ENCODE results near the gene ABCB1. TPM values are rescaled to one million over a fixed set of nuclear protein-coding genes. Genes with fewer than 3 reads are reported as not detected.

The ABCB1 gene
- total RNA-seq, 4 donors from 2014 or later, result 0.22 to 0.56 (median 0.30) TPM

GRCh38 chr7:87591211-87591610 is 9.5 kb downstream of the ABCB1 start:
- TF ChIP-seq, protein P1, sequence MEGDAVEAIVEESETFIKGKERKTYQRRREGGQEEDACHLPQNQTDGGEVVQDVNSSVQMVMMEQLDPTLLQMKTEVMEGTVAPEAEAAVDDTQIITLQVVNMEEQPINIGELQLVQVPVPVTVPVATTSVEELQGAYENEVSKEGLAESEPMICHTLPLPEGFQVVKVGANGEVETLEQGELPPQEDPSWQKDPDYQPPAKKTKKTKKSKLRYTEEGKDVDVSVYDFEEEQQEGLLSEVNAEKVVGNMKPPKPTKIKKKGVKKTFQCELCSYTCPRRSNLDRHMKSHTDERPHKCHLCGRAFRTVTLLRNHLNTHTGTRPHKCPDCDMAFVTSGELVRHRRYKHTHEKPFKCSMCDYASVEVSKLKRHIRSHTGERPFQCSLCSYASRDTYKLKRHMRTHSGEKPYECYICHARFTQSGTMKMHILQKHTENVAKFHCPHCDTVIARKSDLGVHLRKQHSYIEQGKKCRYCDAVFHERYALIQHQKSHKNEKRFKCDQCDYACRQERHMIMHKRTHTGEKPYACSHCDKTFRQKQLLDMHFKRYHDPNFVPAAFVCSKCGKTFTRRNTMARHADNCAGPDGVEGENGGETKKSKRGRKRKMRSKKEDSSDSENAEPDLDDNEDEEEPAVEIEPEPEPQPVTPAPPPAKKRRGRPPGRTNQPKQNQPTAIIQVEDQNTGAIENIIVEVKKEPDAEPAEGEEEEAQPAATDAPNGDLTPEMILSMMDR (IDR thresholded peaks at IDR 0.05 in 4 of 5, conservative IDR thresholded peaks at IDR 0.05 in 1 of 5), result no peak
- no peak for TF ChIP-seq POLR2A (IDR thresholded peaks at IDR 0.05)
- ATAC-seq, result no peak

GRCh38 chr7:87590578-87590977 is 10.1 kb downstream of the ABCB1 start:
- intact Hi-C loops (cut with DNase I; ENCODE audit: low total_unique reads), result no loop called here

More at GRCh38 chr7:87591211-87591610, 9.5 kb downstream of the ABCB1 start:
- no peaks in the 10 kb centered on the region for H3K36me3 ChIP-seq
- intact Hi-C loops (cut with DNase I; ENCODE audit: low total_unique reads), result no loop called here
- H3K9me3 ChIP-seq, result no peaks in the 10 kb centered on the region
- no peak overlapping the region for H3K4me3 ChIP-seq
- DNase-seq, result no peak
- in situ Hi-C loops (cut with MboI; ENCODE audit: low sequenced_read_pairs in 4 of 4), result no loop called here
- no peaks in the 10 kb centered on the region for H3K4me1 ChIP-seq
- no peak overlapping the region for H3K27ac ChIP-seq
- H3K27me3 ChIP-seq, result no peaks in the 10 kb centered on the region

DNA sequence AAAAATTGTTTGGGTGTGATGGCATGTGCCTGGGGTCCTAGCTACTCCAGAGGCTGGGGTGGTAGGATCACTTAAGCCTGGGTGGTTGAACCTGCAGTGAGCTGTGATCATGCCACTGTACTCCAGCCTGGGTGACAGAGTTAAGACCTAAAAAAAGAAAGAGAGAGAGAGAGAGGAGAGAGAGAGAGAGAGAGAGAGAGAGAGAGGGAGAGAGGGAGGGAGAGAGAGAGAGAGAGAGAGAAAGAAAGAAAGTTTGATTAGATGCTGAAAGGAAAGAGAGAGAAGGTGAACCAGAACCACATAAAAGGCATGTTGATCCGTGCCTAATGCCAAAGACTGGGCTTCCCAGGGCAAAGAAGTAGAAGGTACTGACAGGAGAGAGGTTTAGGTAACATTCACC is 11.1 kb downstream of the ABCB1 start:
- Histone ChIP-seq H3K9me3 (no peaks in the 10 kb centered on the region), H3K36me3 (no peaks in the 10 kb centered on the region), H3K4me1 (no peaks in the 10 kb centered on the region), H3K27ac (no peak overlapping the region), H3K4me3 (no peak overlapping the region), H3K27me3 (no peaks in the 10 kb centered on the region)
- in situ Hi-C loops (cut with MboI; ENCODE audit: low sequenced_read_pairs in 4 of 4), result no loop called here
- TF ChIP-seq POLR2A (IDR thresholded peaks at IDR 0.05), result no peak
- TF ChIP-seq, protein P1 (IDR thresholded peaks at IDR 0.05 in 4 of 5, conservative IDR thresholded peaks at IDR 0.05 in 1 of 5), result no peak
- DNase-seq (no peak), ATAC-seq (no peak)
- intact Hi-C loops (cut with DNase I; ENCODE audit: low total_unique reads), result no loop called here

More at GRCh38 chr7:87590578-87590977, 10.1 kb downstream of the ABCB1 start:
- DNase-seq (no peak), ATAC-seq (no peak)
- in situ Hi-C loops (cut with MboI; ENCODE audit: low sequenced_read_pairs in 4 of 4), result no loop called here
- TF ChIP-seq, protein P1 (IDR thresholded peaks at IDR 0.05 in 4 of 5, conservative IDR thresholded peaks at IDR 0.05 in 1 of 5), result no peak
- TF ChIP-seq POLR2A (IDR thresholded peaks at IDR 0.05), result no peak
- H3K4me1 ChIP-seq, result no peaks in the 10 kb centered on the region
- no peaks in the 10 kb centered on the region for H3K9me3 ChIP-seq
- H3K4me3 ChIP-seq, result no peak overlapping the region
- H3K36me3 ChIP-seq, result no peaks in the 10 kb centered on the region
- H3K27me3 ChIP-seq, result no peaks in the 10 kb centered on the region
- H3K27ac ChIP-seq, result no peak overlapping the region

DNA sequence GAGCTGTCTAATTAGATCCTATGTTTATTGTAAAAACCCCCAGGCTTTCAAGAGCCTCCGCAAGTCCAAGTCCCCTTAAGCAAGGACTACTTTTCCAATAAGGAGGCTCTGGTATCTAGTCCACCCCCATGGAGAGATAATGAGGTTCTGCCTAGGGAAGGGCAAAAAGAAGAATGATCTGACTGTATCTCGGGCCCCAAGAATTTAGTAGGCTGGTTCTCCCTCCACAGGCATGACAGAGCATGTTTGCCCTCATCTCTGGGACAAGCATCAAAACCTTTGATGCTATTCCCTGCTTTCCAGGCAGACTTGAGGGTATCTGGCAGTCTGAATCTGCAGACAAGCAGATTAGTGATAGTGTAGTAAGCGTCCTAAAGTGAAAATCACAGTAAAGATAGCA is 19.0 kb downstream of the ABCB1 start:
- no peak overlapping the region for H3K4me3 ChIP-seq
- H3K36me3 ChIP-seq, result no peaks in the 10 kb centered on the region
- DNase-seq (no peak), ATAC-seq (no peak)
- TF ChIP-seq POLR2A (IDR thresholded peaks at IDR 0.05), result no peak
- TF ChIP-seq, protein P1 (IDR thresholded peaks at IDR 0.05 in 4 of 5, conservative IDR thresholded peaks at IDR 0.05 in 1 of 5), result no peak
- intact Hi-C loops (cut with DNase I; ENCODE audit: low total_unique reads), result no loop called here
- no peaks in the 10 kb centered on the region for H3K4me1 ChIP-seq
- no peaks in the 10 kb centered on the region for H3K9me3 ChIP-seq
- no peak overlapping the region for H3K27ac ChIP-seq
- in situ Hi-C loops (cut with MboI; ENCODE audit: low sequenced_read_pairs in 4 of 4), result no loop called here
- H3K27me3 ChIP-seq, result no peaks in the 10 kb centered on the region

DNA sequence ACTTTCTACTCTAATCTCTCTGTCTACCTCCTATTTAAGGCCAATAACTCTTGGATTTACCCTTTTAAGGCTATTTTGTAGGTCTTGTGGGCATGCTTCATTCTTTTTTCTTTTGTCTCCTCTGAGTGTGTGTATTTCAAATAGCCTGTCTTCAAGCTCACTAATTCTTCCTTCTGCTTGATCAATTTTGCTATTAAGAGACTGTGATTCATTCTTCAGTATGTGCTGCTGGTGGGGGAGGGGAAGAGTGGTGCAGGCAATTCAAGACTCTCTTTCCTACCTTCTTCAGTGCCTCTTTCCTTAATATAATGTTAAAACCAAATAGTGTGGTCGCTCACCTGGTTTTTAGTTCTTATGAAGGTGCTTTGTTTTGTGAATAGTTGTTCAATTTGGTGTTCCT is 20.0 kb downstream of the ABCB1 start:
- ATAC-seq (no peak), DNase-seq (no peak)
- no peaks in the 10 kb centered on the region for H3K27me3 ChIP-seq
- H3K4me1 ChIP-seq, result no peaks in the 10 kb centered on the region
- TF ChIP-seq, protein P1 (IDR thresholded peaks at IDR 0.05 in 4 of 5, conservative IDR thresholded peaks at IDR 0.05 in 1 of 5), result no peak
- TF ChIP-seq POLR2A (IDR thresholded peaks at IDR 0.05), result no peak
- H3K4me3 ChIP-seq, result no peak overlapping the region
- no peaks in the 10 kb centered on the region for H3K9me3 ChIP-seq
- in situ Hi-C loops (cut with MboI; ENCODE audit: low sequenced_read_pairs in 4 of 4) (no loop called here), intact Hi-C loops (cut with DNase I; ENCODE audit: low total_unique reads) (no loop called here)
- no peaks in the 10 kb centered on the region for H3K36me3 ChIP-seq
- H3K27ac ChIP-seq, result no peak overlapping the region
